ENCODE measurements around the gene CRELD1.

- no peak for TF ChIP-seq EZH2 (conservative IDR thresholded peaks at IDR 0.05; ENCODE audit: low read depth, low read length)
- TF ChIP-seq, protein P1, sequence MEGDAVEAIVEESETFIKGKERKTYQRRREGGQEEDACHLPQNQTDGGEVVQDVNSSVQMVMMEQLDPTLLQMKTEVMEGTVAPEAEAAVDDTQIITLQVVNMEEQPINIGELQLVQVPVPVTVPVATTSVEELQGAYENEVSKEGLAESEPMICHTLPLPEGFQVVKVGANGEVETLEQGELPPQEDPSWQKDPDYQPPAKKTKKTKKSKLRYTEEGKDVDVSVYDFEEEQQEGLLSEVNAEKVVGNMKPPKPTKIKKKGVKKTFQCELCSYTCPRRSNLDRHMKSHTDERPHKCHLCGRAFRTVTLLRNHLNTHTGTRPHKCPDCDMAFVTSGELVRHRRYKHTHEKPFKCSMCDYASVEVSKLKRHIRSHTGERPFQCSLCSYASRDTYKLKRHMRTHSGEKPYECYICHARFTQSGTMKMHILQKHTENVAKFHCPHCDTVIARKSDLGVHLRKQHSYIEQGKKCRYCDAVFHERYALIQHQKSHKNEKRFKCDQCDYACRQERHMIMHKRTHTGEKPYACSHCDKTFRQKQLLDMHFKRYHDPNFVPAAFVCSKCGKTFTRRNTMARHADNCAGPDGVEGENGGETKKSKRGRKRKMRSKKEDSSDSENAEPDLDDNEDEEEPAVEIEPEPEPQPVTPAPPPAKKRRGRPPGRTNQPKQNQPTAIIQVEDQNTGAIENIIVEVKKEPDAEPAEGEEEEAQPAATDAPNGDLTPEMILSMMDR (CRISPR knock-in tag; IDR thresholded peaks at IDR 0.05) = no peak
- TF ChIP-seq NFYB (CRISPR knock-in tag; IDR thresholded peaks at IDR 0.05) = no peak
- TF ChIP-seq ZBTB8A (CRISPR knock-in tag; IDR thresholded peaks at IDR 0.05; ENCODE audit: borderline replicate concordance, low read depth) = no peak
- TF ChIP-seq ZBTB21 (CRISPR knock-in tag; IDR thresholded peaks at IDR 0.05) = no peak
- no peak for TF ChIP-seq TAF15 (IDR thresholded peaks at IDR 0.05; ENCODE audit: low read depth, low read length, poor library complexity, severe bottlenecking)
- TF ChIP-seq, protein P2, sequence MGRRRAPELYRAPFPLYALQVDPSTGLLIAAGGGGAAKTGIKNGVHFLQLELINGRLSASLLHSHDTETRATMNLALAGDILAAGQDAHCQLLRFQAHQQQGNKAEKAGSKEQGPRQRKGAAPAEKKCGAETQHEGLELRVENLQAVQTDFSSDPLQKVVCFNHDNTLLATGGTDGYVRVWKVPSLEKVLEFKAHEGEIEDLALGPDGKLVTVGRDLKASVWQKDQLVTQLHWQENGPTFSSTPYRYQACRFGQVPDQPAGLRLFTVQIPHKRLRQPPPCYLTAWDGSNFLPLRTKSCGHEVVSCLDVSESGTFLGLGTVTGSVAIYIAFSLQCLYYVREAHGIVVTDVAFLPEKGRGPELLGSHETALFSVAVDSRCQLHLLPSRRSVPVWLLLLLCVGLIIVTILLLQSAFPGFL (CRISPR knock-in tag; IDR thresholded peaks at IDR 0.05) = no peak
- no peak for TF ChIP-seq TGIF2 (CRISPR knock-in tag; IDR thresholded peaks at IDR 0.05)
- TF ChIP-seq KAT7 (CRISPR knock-in tag; IDR thresholded peaks at IDR 0.05; ENCODE audit: borderline replicate concordance) = no peak
- TF ChIP-seq, protein P3, sequence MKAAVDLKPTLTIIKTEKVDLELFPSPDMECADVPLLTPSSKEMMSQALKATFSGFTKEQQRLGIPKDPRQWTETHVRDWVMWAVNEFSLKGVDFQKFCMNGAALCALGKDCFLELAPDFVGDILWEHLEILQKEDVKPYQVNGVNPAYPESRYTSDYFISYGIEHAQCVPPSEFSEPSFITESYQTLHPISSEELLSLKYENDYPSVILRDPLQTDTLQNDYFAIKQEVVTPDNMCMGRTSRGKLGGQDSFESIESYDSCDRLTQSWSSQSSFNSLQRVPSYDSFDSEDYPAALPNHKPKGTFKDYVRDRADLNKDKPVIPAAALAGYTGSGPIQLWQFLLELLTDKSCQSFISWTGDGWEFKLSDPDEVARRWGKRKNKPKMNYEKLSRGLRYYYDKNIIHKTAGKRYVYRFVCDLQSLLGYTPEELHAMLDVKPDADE (CRISPR knock-in tag; IDR thresholded peaks at IDR 0.05) = no peak
- no peak for TF ChIP-seq CEBPZ (IDR thresholded peaks at IDR 0.05; ENCODE audit: low read length)
- no peak for TF ChIP-seq MIER2 (CRISPR knock-in tag; IDR thresholded peaks at IDR 0.05)
- TF ChIP-seq ZNF124 (CRISPR knock-in tag; IDR thresholded peaks at IDR 0.05) = no peak
- no peak for TF ChIP-seq PAWR (CRISPR knock-in tag; IDR thresholded peaks at IDR 0.05; ENCODE audit: borderline replicate concordance)
Observed at GRCh38 chr3:9978710-9979305, 45.2 kb downstream of the CRELD1 start.
